AG04450 (cell line): Measurements from ENCODE around the gene KLHL8. TPM values are rescaled to one million over a fixed set of nuclear protein-coding genes. Genes with fewer than 3 reads are reported as not detected.

Experiments used
- CTCF ChIA-PET: fragments of 300-600, 350-600 bp; formaldehyde crosslinking; extraction: SDS; loops from one replicate; lab custom pipeline; 2022; ENCODE audit warnings: antibody characterized with exemption, inconsistent platforms; lab: Charles Lee
- POLR2A ChIA-PET: fragments of 350-600 bp; formaldehyde crosslinking; extraction: SDS; loops from one replicate; lab custom pipeline; 2021; ENCODE audit warnings: antibody characterized with exemption, inconsistent platforms; lab: Yijun Ruan, JAX
- DNase-seq: peaks from one replicate; pipeline ENCODE4 v3.0.0-alpha.2; 2011; ENCODE audit warnings: low read depth, low spot score
- H3K27ac ChIP-seq: one replicate; pipeline ENCODE4 v1.5.1; 2012; ENCODE audit warnings: low read depth, low read length, control low read depth
- H3K27me3 ChIP-seq: one replicate; pipeline ENCODE4 v1.6.0; 2012; ENCODE audit warnings: low read length; ENCODE audit not compliant: control insufficient read depth, insufficient read depth
- H3K4me3 ChIP-seq: 2 replicates; pipeline ENCODE4 v1.5.1; 2011; ENCODE audit warnings: mild to moderate bottlenecking, low read depth, low read length, control low read depth
- H3K9me3 ChIP-seq: 2 replicates; pipeline ENCODE4 v1.5.1; 2012; ENCODE audit warnings: low read length; ENCODE audit not compliant: control insufficient read depth, insufficient read depth
- CTCF ChIP-seq: IDR thresholded peaks from 2 replicates; pipeline ENCODE4 v1.5.1; 2011; ENCODE audit warnings: low read depth, low read length, control low read depth, inconsistent platforms
- polyA plus RNA-seq: library from polyadenylated mRNA; depleted of rRNA; stranded (reverse); fragments of >200 nt; gene quantifications from 2 replicates; pipeline ENCODE4 v1.2.3, GENCODE V29; 2011

KLHL8 gene
- polyA plus RNA-seq, 1 experiment: 9.0 TPM

- no peak for TF ChIP-seq CTCF
- ChIA-PET POLR2A (interaction anchor here (0.5 kb wide), 1 partner anchor 12 kb away, joined by 5 read pairs; no protein-coding TSS in a partner anchor), CTCF (interaction anchor here (0.5 kb wide), 1 partner anchor 107 kb away, joined by 6 read pairs; no protein-coding TSS in a partner anchor)
- Histone ChIP-seq H3K4me3 (no peak overlapping the region), H3K27ac (no peak overlapping the region), H3K9me3 (0 out of 2 replicates have a peak, but pooled peaks cover 2% of the 10 kb centered on the region), H3K27me3 (no peaks in the 10 kb centered on the region)
- DNase-seq: no peak
Observed at GRCh38 chr4:87129681-87130080, 90.7 kb downstream of the KLHL8 start.

GRCh38 chr4:87128006-87128705 is 92.3 kb downstream of the KLHL8 start:
- Histone ChIP-seq H3K9me3 (0 out of 2 replicates have a peak, but pooled peaks cover 2% of the 10 kb centered on the region), H3K4me3 (no peak overlapping the region), H3K27ac (peak overlapping the region; percentile 43), H3K27me3 (no peaks in the 10 kb centered on the region)
- TF ChIP-seq CTCF: no peak
- ChIA-PET POLR2A (no interaction called here), CTCF (no interaction called here)
- no peak for DNase-seq

- DNase-seq: no peak
- Histone ChIP-seq H3K9me3 (0 out of 2 replicates have a peak, but pooled peaks cover 2% of the 10 kb centered on the region), H3K27ac (no peak overlapping the region), H3K27me3 (no peaks in the 10 kb centered on the region), H3K4me3 (no peak overlapping the region)
- ChIA-PET POLR2A (no interaction called here), CTCF (no interaction called here)
- TF ChIP-seq CTCF: no peak
Observed at GRCh38 chr4:87126056-87126455, 94.4 kb downstream of the KLHL8 start.

GRCh38 chr4:87122252-87122651 is 98.2 kb downstream of the KLHL8 start:
- H3K4me3 ChIP-seq: no peak overlapping the region
- TF ChIP-seq CTCF: no peak
- H3K9me3 ChIP-seq: peaks cover 2% of the 10 kb centered on the region; the same call in 1 of the 2 replicates
- CTCF ChIA-PET: interaction anchor here (0.9 to 1.7 kb wide), 2 partner anchors 28 to 200 kb away, joined by 3 to 10 read pairs; no protein-coding TSS in a partner anchor
- DNase-seq: no peak
- POLR2A ChIA-PET: no interaction called here
- no peaks in the 10 kb centered on the region for H3K27me3 ChIP-seq
- no peak overlapping the region for H3K27ac ChIP-seq
